ENCODE data around the gene DAGLA. TPM values are rescaled to one million over a fixed set of nuclear protein-coding genes. Genes with fewer than 3 reads are reported as not detected.

Gene DAGLA
- total RNA-seq, 3 donors from 2014 or later = 7.2 to 12.0 (median 11.9) TPM

GRCh38 chr11:61742391-61742790, 62.2 kb downstream of the DAGLA start:
- intact Hi-C loops (cut with DNase I, micrococcal nuclease) = no loop called here
- DNase-seq = peak in 2 of 3 donors; percentile 50 to 59
- no peaks in the 10 kb centered on the region for H3K36me3 ChIP-seq (ENCODE audit: low read depth)
- TF ChIP-seq CTCF (IDR thresholded peaks at IDR 0.05) = no peak
- peak; percentile 75 for ATAC-seq
- peaks cover 2% of the 10 kb centered on the region for H3K4me1 ChIP-seq (ENCODE audit: low read depth)
- no peak overlapping the region for H3K4me3 ChIP-seq
- no peaks in the 10 kb centered on the region for H3K9me3 ChIP-seq

GRCh38 chr11:61743486-61744095, 63.4 kb downstream of the DAGLA start:
- H3K36me3 ChIP-seq (ENCODE audit: low read depth) = no peaks in the 10 kb centered on the region
- intact Hi-C loops (cut with DNase I, micrococcal nuclease) = no loop called here
- H3K9me3 ChIP-seq = no peaks in the 10 kb centered on the region
- ATAC-seq (no peak), DNase-seq (no peak)
- peaks cover 6% of the 10 kb centered on the region for H3K4me1 ChIP-seq (ENCODE audit: low read depth)
- H3K4me3 ChIP-seq = no peak overlapping the region
- TF ChIP-seq CTCF (IDR thresholded peaks at IDR 0.05) = no peak

GRCh38 chr11:61744181-61744580, 64.0 kb downstream of the DAGLA start:
- ATAC-seq = no peak
- TF ChIP-seq CTCF (IDR thresholded peaks at IDR 0.05) = no peak
- intact Hi-C loops (cut with DNase I, micrococcal nuclease) = no loop called here
- Histone ChIP-seq H3K9me3 (no peaks in the 10 kb centered on the region), H3K4me1 (ENCODE audit: low read depth) (peaks cover 6% of the 10 kb centered on the region), H3K36me3 (ENCODE audit: low read depth) (no peaks in the 10 kb centered on the region), H3K4me3 (no peak overlapping the region)
- DNase-seq = no peak

GRCh38 chr11:61744609-61745156, 64.5 kb downstream of the DAGLA start:
- TF ChIP-seq CTCF (IDR thresholded peaks at IDR 0.05) = no peak
- H3K9me3 ChIP-seq = no peaks in the 10 kb centered on the region
- intact Hi-C loops (cut with DNase I, micrococcal nuclease) = no loop called here
- peaks cover 6% of the 10 kb centered on the region for H3K4me1 ChIP-seq (ENCODE audit: low read depth)
- H3K36me3 ChIP-seq (ENCODE audit: low read depth) = no peaks in the 10 kb centered on the region
- H3K4me3 ChIP-seq = no peak overlapping the region
- DNase-seq (no peak), ATAC-seq (no peak)

GRCh38 chr11:61745781-61746441, 65.7 kb downstream of the DAGLA start:
- Histone ChIP-seq H3K36me3 (ENCODE audit: low read depth) (no peaks in the 10 kb centered on the region), H3K4me3 (no peak overlapping the region), H3K9me3 (no peaks in the 10 kb centered on the region), H3K4me1 (ENCODE audit: low read depth) (peaks cover 6% of the 10 kb centered on the region)
- DNase-seq (no peak), ATAC-seq (no peak)
- intact Hi-C loops (cut with DNase I, micrococcal nuclease) = no loop called here
- no peak for TF ChIP-seq CTCF (IDR thresholded peaks at IDR 0.05)
